Measurements from ENCODE around the gene KRTAP20-2.

Gene KRTAP20-2

GRCh38 chr21:30613836-30614235 is 21.2 kb upstream of the KRTAP20-2 start, which contains the start of gene KRTAP6-1:
KRTAP6-1 (minus strand) TSS chr21:30613930; CDS start chr21:30613904, 26 bp downstream.
- H3K4me3 ChIP-seq (ENCODE audit: low read depth, low read length), result no peak within 1 kb of the TSS
- DNase-seq (ENCODE audit: low read depth), result no peak
- TF ChIP-seq, protein P1, sequence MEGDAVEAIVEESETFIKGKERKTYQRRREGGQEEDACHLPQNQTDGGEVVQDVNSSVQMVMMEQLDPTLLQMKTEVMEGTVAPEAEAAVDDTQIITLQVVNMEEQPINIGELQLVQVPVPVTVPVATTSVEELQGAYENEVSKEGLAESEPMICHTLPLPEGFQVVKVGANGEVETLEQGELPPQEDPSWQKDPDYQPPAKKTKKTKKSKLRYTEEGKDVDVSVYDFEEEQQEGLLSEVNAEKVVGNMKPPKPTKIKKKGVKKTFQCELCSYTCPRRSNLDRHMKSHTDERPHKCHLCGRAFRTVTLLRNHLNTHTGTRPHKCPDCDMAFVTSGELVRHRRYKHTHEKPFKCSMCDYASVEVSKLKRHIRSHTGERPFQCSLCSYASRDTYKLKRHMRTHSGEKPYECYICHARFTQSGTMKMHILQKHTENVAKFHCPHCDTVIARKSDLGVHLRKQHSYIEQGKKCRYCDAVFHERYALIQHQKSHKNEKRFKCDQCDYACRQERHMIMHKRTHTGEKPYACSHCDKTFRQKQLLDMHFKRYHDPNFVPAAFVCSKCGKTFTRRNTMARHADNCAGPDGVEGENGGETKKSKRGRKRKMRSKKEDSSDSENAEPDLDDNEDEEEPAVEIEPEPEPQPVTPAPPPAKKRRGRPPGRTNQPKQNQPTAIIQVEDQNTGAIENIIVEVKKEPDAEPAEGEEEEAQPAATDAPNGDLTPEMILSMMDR (conservative IDR thresholded peaks at IDR 0.05; ENCODE audit: low read depth, low read length), result no peak

- DNase-seq (ENCODE audit: low read depth), result no peak
- TF ChIP-seq, protein P1 (conservative IDR thresholded peaks at IDR 0.05; ENCODE audit: low read depth, low read length), result no peak
- H3K4me3 ChIP-seq (ENCODE audit: low read depth, low read length), result no peak overlapping the region
Observed at GRCh38 chr21:30615199-30615598, 19.8 kb upstream of the KRTAP20-2 start.

DNA sequence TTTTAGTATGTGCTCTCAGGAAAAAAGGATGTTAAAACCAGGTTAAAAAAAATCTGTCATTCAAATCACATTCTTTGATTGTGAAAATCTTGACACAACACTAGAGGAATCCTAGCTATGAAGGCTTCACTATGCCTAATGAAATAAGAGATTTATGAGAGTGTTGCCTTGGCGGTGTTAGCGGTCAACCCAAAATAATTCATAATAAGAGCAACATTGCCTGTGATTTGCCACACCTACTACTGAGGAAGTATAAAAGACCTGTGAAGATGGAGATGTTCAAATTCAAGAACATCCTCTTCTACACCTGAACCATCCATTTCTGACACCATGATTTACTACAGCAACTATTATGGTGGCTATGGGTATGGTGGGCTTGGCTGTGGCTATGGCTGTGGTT is 18.9 kb upstream of the KRTAP20-2 start, which contains the start of gene KRTAP20-1:
KRTAP20-1 (plus strand) TSS at position 301 of the 400 bp plus-strand sequence; CDS start at position 331, 30 bp downstream.
- no peak for DNase-seq (ENCODE audit: low read depth)
- TF ChIP-seq, protein P1 (conservative IDR thresholded peaks at IDR 0.05; ENCODE audit: low read depth, low read length), result no peak

GRCh38 chr21:30620080-30620479 is 14.9 kb upstream of the KRTAP20-2 start:
- TF ChIP-seq, protein P1 (conservative IDR thresholded peaks at IDR 0.05; ENCODE audit: low read depth, low read length), result no peak
- DNase-seq (ENCODE audit: low read depth), result peak; percentile 2
- H3K4me3 ChIP-seq (ENCODE audit: low read depth, low read length), result no peak overlapping the region

More for the DNA sequence above, 18.9 kb upstream of the KRTAP20-2 start, which contains the start of gene KRTAP20-1:
- no peak within 1 kb of the TSS for H3K4me3 ChIP-seq (ENCODE audit: low read depth, low read length)

DNA sequence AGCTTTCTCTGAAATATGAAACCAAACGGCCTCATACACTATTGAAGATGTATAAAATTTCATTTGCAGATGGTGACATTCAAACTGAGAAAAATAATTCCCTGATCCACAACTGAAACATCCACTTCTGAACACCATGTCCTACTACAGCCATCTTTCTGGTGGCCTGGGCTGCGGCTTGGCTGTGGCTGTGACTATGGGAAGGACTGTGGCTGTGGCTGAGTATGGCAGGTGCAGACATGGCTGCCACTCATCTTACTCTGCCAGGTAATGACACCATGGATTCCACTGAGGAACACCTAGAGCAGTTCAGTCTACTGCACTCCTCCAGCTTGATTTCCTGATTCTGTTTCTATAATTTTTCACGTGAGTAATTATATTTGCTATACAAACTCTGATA is 14.5 kb upstream of the KRTAP20-2 start, which contains the start of gene KRTAP20-4:
KRTAP20-4 (plus strand) TSS at position 106 of the 400 bp plus-strand sequence.
- H3K4me3 ChIP-seq (ENCODE audit: low read depth, low read length), result no peak within 1 kb of the TSS
- TF ChIP-seq, protein P1 (conservative IDR thresholded peaks at IDR 0.05; ENCODE audit: low read depth, low read length), result no peak
- no peak for DNase-seq (ENCODE audit: low read depth)

DNA sequence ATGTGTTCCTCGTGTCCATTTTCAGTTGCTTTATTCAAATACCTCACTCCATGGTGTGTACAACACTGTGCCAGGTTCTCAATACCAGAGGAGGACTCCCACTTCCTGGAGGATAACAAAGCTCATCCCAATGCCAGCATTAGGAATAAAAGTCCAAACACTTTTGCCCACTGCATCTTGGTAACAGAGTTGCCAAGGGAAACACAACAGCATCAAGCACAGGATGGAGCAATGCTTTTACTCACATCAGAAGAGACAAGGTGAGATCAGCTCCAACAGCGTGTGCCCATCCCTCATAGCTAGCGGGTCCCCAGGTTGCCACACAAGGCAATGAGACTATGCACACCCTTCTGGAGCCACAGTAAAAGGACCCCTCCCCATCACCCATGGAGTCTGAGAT is 11.6 kb upstream of the KRTAP20-2 start:
- TF ChIP-seq, protein P1 (conservative IDR thresholded peaks at IDR 0.05; ENCODE audit: low read depth, low read length), result no peak

More for the DNA sequence above, 11.6 kb upstream of the KRTAP20-2 start:
- no peak overlapping the region for H3K4me3 ChIP-seq (ENCODE audit: low read depth, low read length)
- DNase-seq (ENCODE audit: low read depth), result no peak

Data from choroid plexus epithelial cell (primary cell).